CD4-positive, alpha-beta T cell treated with Interleukin-4 for 1 hour (primary cell): ENCODE data around the gene MEIG1.
"Not testable (repeated sequence)": the region's sequence is repeated elsewhere in the genome, so short reads cannot be mapped to it uniquely, and the experiment has no call there.

Source experiments
- DNase-seq, 2 donors: peaks; one replicate each; pipeline ENCODE4 v3.0.0-alpha.2; 2020 to 2022

Gene MEIG1, protein sequence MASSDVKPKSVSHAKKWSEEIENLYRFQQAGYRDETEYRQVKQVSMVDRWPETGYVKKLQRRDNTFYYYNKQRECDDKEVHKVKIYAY

GRCh38 chr10:14959221-14960057 lies at the start of gene MEIG1:
TSS of gene MEIG1 (plus strand) at chr10:14959388. CDS start at chr10:14966469, 7,081 bp downstream.
- peak; percentile 90 to 92 for DNase-seq

DNA sequence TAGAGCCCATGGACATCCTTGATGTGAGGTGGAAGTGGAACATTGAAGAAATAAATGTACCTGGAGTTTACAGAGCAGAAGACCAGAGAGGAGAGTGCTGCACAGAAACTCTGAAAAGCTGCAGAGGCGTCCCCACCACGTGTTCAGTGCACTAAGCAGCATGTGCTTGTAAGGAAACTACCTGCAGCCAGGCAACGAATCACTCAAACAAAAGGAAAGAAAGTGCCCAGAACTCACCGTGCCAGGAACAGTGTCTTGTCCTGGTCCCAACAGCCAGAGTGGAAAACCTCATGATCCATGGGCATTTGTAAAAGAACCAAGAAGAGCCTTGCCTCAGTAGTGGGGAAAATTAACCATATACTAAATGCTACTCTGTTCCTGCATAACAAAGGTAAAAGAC lies 48.2 kb upstream of the MEIG1 start:
- no peak for DNase-seq

- no peak for DNase-seq
These were observed 47.4 kb upstream of the MEIG1 start for GRCh38 chr10:14911801-14912200.

DNA sequence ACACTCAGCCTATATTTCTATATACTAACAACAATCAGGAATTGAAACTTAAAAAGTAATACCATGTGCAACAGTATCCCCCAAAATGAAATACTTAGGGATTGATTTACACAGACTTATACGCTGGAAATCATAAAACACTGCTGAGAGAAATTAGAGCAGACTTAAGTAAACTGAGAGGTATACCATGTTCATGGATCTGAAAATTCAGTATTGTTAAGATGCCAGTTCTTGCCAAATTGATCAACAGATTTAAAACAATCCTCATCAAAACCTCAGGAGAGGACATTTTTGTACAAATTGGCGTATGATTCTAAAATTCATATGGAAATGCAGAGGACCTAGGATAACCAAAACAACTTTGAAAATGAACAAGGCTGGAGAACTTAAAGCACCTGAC lies 42.6 kb upstream of the MEIG1 start:
- no peak for DNase-seq

GRCh38 chr10:14917827-14918226 lies 41.4 kb upstream of the MEIG1 start:
- DNase-seq, result no peak

DNA sequence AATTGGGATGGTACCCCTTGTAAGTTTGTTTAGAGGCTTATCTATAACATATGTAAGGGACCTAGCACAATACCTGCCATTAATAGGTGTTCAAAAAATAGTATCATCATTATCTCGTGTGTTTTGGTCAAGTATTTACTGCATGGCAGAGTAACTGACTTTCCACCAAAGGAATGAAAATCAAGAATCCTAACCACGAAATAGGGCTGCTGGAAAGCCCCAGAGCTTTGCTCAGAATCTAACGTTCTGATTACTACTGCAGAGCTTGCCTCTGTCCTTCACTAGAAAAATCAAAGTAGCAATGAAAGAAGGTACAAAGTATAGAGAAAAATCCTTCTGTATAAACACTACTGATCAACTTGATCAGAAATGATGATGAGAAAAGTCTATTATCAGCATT lies 40.2 kb upstream of the MEIG1 start:
- no peak for DNase-seq

DNA sequence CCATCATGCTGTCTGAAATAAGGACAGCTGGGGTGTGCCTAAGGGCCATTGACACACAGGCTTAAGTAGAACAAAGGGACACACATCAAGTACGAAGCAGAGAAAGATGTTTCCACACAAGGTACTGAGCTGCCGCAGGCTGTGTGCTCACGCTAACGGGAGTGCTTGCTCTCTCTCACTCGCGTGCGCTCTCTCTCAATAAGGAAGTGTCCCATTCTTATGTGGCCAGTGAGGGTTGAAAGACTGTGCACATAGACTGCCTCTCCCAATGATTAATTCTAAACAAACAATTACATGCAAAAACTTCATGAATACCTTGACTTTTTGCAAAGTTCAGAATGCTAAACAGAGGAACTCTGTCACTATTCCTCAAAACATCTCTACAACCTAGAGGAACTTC lies 35.2 kb upstream of the MEIG1 start:
- DNase-seq, result no peak

- DNase-seq, result no peak
These were observed 33.9 kb upstream of the MEIG1 start for GRCh38 chr10:14925268-14925667.

GRCh38 chr10:14926061-14926470 lies 33.1 kb upstream of the MEIG1 start:
- DNase-seq, result no peak

- no peak for DNase-seq
These were observed 32.3 kb upstream of the MEIG1 start for GRCh38 chr10:14926722-14927416.

GRCh38 chr10:14930610-14931009 lies 28.6 kb upstream of the MEIG1 start:
- DNase-seq, result no peak

GRCh38 chr10:14936584-14936983 lies 22.6 kb upstream of the MEIG1 start:
- DNase-seq, result no peak

DNA sequence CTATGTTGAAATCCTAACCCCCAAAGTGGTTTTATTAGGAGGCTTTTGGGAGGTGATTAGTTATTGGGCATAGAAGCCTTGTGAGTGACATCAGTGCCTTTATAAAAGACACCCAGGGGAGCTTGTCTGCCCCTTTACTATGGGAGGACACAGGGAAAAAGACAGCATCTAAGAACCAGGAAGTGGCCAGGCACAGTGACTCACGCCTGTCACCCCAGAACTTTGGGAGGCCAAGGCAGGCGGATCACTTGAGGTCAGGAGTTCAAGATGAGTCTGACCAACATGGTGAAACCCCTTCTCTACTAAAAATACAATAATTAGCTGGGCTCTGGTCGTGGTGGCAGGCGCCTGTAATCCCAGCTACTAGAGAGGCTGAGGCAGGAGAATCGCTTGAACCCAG lies 20.2 kb upstream of the MEIG1 start:
- DNase-seq, result peak in 1 of 2 donors; percentile 53

GRCh38 chr10:14942147-14942949 lies 16.8 kb upstream of the MEIG1 start:
- DNase-seq, result not testable (repeated sequence)

- not testable (repeated sequence) for DNase-seq
These were observed 16.2 kb upstream of the MEIG1 start for GRCh38 chr10:14942950-14943338.

- no peak for DNase-seq
These were observed 14.1 kb upstream of the MEIG1 start for GRCh38 chr10:14945108-14945507.

GRCh38 chr10:14947268-14947667 lies 11.9 kb upstream of the MEIG1 start:
- no peak for DNase-seq

DNA sequence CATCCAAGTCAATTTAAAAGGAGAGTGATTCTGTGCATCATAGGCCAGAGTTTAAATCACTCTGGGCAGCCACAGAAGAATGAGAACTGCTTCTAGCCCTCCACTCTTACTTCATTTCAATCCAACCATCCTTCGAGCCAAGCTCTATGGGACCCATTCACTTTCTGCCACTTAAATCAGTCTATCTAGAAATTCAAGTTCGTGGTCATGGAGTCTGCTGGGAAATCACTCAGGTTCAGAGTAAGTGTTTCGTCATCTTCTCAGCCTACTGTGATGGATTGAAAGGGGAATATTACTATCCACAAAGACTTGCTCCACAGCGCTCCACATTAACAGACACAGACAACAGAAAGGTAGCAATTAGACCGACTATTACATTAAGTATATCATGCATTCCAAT lies 9.9 kb upstream of the MEIG1 start:
- DNase-seq, result no peak

DNA sequence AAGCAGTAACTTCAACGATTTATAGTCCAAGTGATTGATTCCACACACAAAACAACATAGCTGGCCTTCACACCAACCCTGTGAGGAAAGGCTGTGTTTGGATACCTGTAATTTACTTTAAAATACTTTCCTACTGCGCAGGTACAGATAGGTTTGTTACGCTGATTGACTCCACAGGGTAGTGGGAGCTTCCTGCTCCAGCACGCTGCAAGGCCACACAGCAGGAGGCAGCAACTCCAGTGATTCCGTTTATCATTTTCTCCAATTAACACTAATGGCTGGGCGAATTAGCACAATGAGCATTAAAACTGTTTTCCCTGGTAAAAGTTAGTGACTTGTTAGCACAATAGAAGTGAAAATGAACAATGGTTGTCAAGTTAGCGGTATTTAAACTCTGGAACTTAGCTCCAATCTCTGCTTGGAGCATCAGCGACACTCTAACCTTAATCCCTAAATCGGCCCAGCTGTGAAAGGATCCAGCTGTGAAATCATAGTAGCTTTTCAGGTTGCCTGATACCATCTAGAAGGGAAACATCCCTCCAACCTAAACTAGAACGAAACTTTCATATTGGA lies 6.3 kb upstream of the MEIG1 start:
- DNase-seq, result no peak

DNA sequence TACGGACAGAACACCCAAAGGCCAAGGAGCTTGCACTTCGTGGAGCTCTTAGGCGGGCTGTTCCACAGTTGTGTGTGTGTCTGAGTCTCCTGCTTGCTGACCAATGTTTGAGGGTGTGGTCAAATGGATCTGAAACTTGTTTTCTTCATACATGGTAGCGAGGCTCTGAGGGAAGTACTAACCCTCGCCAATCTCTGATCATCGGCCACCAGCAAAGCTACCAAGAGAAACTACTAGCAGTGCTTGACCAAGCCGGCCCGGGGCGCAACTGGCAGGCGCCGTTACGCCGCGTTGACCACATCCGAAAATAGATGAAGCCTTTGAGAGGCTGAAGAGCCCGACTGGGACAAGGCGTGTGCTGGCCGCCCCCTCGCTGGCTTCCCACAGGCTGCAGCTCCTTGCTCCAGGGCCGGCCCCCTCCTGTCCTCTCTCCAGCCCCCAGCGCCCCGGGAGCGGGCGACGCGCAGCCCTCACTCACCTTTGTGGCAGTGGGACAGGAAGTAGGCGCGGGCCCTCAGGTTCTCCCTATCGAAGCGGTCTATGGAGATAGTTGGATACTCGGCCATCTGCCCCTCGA lies 5.7 kb upstream of the MEIG1 start:
- DNase-seq, result peak in 1 of 2 donors; percentile 31

GRCh38 chr10:14954001-14954770 lies 5.0 kb upstream of the MEIG1 start, which contains the start of gene DCLRE1C:
TSS of gene DCLRE1C (minus strand) at chr10:14954096. CDS start at chr10:14954010, 86 bp downstream.
- DNase-seq, result peak; percentile 90

GRCh38 chr10:14954934-14955333 lies 4.3 kb upstream of the MEIG1 start:
- DNase-seq, result no peak
